ENCODE measurements around the gene VWA7.

- TF ChIP-seq CTCF (IDR thresholded peaks at IDR 0.05; ENCODE audit: insufficient read depth, low read depth, low read length) (no peak), EZH2 (IDR thresholded peaks at IDR 0.05; ENCODE audit: insufficient read depth, low read length) (no peak)
Measured at GRCh38 chr6:31732029-31732428, 45.1 kb downstream of the VWA7 start.
